Upper lobe of left lung (tissue), 4 donors: ENCODE data around the gene ZDHHC14.

Experiments
- CTCF ChIP-seq, 6 experiments: fragments of 450-650 bp in 4 of 6; fragments of 200-600 bp in 2 of 6; sonication (generic) in 2 of 6; IDR thresholded peaks; one replicate each; pipeline ENCODE4 v1.5.1; 2016 to 2019; ENCODE audit warnings: antibody characterized with exemption in 6 of 6
- POLR2A ChIP-seq, 4 donors: fragments of 450-650 bp; IDR thresholded peaks; one replicate each; pipeline ENCODE4 v1.5.1; 2016 to 2017; ENCODE audit warnings: antibody characterized with exemption in 4 of 4, mild to moderate bottlenecking in 2 of 4
- POLR2AphosphoS5 ChIP-seq, 2 donors: sonication (generic); formaldehyde crosslinking; IDR thresholded peaks; one replicate each; pipeline ENCODE4 v1.5.1; 2017; ENCODE audit warnings: antibody characterized with exemption in 2 of 2

DNA sequence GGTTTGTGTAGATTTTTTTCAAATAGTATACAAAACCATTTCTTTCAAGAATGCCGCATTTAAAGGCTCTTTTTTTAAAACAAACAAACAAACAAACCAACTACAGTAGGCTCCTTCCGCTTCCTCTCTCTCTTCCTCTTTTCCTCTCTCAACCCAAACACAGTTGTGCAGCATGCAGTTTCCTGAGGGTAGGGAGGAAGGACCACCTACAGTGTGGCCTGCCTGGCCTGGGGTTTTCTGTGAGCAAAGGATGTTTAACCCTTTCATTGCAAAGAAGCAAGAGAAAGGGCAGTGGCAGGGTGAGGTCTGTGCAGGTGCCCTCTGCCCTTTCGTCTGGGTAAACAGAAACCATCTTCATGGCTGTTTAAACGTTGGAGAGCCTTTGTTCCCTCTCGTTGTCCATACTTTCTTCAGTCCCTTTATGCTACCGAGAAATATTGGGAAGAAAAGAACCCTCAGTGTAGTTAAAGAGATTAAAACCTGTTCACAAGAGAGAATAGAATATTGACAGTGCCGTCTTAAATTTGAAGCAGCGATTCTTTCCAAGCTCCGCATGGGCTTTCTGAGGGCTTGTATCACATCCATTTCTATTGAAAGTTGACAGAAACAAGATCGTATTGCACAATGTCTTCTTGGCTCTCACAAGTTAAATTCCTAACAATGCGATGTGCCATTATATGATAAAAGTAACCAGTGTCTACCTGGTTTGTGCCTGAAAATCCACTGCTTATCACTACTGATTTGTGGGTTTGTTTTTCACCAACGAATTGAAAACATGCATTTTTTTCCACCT lies 226.5 kb downstream of the ZDHHC14 start:
- TF ChIP-seq CTCF (IDR thresholded peaks at IDR 0.05) (no peak), POLR2A (IDR thresholded peaks at IDR 0.05) (no peak), POLR2AphosphoS5 (IDR thresholded peaks at IDR 0.05) (no peak)
